ENCODE data around the gene DENND1A.
"Not testable (repeated sequence)": the region's sequence is repeated elsewhere in the genome, so short reads cannot be mapped to it uniquely, and the experiment has no call there.

Gene DENND1A

DNA sequence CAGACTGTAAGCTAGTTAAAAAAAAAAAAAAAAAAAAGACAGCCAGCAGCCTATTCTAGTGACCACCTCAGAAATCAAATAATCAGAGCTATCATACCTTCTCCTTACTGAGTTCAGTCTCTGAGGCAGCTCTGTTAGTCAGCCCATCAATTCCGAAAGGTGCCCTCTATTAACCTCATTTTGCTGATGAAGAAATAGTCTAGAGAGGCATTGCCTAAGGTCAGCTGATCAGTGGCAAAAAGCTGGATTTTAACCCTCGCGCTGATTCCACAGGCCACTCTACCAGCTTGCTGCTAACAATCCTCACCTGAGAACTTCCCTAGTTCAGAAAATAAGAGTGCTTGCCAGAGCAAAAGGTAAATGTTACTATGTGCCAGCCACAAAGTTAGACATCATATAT lies 172.0 kb downstream of the DENND1A start:
- no peak for DNase-seq

DNA sequence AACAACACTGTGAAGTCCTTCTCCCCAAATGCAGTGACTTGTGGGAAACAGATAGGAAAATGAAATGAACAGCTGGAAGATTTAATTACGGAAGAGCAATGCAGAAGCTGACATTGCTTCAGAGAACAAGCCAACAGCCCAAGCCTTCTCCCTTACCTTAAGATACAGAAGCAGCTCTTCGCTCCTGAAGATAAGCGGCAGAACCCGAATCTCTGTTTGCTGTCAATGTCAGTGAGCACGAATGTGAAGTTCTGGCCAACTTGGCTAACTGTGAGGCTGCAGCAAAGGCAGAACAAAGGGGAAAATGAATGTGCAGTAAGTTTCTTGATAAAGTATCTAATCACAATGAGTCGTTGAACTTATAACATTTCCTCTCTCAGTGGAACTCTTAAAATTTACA lies 172.4 kb downstream of the DENND1A start:
- no peak for DNase-seq

DNA sequence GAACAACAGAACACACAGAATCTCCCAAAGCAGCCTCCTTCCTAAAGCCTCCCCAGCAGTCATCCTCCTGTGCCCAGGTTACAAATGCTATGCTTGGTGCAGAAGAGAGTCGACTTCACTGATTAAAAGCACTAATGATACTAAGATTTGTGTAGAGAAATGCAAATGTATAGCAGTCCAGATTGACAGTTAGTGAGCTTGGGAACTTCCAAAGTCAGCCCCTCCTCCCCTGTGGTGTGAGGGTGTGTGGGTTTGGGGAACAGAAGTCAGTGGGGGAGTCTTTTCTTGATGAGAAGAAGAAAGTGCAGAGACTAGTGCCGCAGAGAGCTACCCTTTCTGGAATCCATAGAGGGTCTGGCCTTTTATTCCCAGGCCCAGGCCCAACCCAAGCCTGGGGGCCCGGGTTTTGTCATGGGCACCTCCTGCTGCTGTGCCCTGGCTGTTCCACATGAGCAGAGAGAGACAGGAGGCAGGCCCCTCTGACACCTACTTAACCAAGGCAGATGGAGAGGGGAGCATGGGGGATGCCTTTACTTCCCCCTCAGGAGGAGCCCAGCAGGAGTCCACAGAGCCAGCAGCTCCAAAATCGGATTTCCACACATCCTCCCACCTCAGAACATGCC lies 173.3 kb downstream of the DENND1A start:
- no peak for DNase-seq

DNA sequence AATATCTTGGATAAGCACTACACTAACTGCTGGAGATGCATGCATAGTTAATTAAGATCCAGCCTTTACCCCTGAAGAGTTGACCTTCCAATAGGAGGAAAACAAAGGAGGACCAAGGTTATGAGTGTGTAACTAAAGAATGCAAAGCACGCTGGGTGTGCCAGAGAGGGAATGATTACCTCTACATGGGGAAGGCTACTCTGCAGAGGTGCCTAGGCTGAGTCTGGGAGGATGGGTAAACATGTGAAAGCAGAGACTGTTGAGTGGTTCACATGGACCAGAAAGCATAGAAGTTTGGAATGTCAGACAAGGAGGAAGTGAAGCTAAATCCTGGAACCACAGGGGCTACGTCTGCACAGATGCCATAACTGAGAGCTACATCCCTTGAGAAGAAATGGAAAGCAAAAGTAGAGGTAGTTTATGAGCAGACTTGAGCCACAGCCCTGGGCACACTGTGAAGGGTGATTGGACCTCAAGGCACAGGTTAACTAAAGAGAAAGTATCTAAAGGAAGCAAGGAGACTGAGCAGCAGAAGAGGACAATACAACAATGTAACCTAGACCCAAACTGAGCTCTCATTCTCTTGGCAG lies 176.2 kb downstream of the DENND1A start:
- DNase-seq, result no peak

DNA sequence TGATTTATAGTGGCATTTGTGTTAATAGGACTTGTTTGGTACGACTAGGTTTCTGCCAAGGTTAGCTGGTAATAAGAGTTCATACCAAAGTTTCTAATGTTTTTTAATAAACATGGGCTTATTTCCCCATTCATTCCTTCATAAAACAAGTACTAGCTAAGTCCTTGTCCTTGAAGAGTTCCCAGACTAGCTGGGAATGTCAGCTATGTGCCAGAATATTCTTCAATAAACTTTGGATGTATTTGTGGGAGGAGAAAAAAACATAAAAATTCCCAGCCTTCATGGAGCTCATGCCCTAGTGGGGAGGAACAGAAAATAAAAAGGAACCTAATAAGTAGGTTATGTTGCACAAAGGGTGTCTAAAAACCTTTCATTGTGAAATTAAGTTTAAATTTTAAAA lies 176.9 kb downstream of the DENND1A start:
- no peak for DNase-seq

DNA sequence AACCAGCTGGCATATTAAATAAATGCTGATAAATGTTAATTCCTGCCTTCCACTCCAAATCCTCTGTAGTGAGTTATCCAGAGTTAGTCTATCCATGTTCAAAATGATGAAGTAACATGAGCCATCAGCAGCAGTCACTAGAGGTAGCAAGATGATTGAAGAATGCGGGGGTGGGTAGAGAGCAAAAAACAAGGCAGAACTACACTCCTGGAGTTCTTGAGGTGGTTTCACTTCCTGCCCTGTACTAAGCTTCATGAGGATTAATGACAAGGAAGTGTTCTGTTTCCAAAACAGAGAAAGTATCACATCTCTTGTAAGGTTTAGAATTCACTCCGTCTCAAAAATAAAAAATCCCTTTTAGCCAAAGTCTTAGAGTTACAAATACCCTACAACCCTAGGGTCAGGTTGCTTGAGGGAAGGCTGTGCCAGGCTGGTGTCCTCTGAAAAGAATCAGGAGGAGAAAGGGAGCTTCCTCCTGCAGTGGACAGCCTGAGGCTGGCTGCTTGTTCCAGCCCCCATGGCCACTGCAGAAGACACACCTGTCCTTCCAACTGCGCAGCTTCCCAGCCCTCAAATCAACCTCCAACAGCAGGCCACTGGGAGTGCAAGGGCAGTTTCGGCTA lies 180.2 kb downstream of the DENND1A start:
- no peak for DNase-seq

DNA sequence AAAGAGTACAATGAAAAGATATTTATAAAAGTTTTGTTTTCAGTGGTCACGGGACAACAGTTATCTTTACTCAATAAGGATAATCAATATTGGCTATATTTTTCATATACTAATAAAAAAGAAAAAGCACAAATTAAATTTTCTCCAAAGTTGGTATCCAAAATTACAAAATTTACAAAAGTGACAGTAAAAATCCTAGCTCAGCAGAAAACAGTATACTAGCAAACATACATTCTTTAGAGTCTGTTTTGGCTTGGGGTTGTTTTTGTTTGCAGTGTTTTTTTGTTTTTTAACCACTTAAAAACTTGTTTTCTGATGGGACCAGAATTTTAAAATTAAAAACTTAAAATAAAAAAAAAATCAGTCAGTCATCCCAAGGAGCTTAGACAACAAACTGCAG lies 183.2 kb downstream of the DENND1A start:
- DNase-seq, result no peak

DNA sequence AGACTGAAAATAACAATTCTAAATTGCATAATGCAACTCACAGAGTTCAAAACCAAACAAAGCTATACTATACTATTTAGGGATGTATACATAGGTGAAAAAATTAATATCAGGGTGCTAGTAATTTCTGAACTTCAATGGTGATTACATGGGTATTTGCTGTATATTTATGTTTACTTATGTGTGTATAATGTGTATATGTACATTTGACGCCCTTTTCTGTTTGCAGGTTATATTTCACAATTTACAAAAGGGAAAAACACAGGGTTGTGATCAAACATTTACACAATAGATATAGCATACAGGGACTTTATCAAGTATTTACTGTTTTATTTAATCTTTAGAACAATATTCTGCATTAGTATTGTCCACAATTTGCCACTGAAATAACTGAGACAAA lies 184.0 kb downstream of the DENND1A start:
- DNase-seq, result no peak

DNA sequence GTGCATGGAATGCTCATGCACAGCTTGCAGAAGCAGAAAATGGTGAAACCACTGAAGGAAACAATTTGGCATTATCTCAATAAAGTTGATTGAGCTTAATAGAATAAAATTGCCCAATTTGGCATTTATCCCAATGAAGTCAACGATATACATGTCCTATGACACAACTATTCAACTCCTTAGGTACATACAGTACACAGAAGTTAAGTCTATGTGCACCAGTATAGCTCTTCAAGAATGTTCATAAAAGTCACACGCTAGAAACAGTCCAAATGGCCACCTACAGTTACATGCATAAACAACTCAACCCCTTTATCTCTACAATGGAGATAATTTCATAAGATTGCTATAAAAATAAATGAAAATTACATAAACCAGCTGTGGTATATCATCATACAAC lies 184.5 kb downstream of the DENND1A start:
- no peak for DNase-seq

DNA sequence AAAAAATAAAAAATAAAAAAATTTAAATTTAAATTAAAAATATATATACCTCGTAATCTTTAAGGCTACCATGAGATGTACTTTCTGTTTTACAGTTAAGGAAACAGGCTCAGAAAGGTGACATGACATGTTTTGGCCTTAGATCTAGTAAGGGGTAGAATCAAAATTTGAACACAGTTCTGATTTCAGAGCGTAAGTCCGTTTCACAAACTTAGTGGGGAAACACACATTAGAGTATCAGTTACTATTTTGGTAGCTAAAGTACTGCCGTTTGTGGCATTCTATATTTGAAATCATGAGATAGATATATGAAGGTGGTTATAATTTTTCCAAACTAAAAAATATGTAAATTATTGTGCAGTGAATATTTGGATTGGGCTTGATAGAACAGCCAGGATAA lies 186.2 kb downstream of the DENND1A start:
- DNase-seq, result no peak

DNA sequence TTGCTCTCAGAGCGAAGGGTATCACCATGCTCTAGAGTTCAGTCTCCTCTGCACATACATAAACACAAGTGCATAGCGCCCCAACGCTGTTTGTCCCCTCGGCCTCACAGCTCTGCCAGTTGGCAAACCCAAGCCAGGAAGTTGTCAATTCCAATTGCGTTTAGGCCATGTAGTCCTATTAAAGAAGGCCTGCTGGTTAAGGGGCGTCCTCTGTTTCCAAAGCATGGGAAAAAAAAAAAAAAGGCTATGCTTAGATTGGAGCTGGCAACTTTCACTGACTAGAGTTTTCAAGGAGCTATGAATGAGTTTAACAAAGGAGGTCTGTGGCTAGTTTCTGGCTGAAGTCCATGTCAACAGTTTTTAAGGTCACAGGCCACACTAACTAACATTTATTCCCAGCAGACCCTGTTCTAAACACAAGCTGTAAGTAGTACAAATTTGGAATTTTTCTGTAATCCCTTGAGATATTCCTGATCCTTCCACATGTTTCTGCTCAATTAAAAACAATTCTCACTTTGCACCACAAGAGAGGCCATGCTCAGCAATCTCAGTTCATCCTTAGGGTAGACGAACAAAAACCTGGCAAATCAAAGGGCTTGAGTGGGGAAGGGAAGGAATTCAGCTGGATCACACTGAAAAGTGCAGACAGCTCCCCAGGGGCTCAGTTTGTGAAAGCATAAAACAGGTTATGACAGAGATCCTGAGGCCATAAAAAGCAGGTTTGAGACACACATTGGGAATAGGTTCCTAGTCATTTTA lies 187.7 kb downstream of the DENND1A start:
- DNase-seq, result peak; percentile 69

DNA sequence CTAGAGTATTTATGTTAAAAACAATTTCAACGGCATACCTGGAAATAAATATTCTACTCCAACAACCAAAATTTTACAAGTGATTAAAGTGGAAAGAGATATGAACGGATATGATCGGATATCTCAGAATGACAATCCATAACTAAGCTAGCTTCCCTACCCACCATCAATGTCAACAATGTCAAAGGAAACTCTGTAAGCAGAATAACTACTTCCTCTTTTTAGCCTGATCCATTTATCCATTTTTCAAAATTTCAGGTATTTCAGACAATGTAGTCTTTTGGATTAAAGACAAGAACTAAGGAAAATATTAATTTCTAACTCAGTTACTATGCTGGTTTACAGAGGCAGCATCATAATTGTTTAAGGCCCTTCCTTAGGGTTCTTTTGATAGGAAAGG lies 188.7 kb downstream of the DENND1A start:
- no peak for DNase-seq

DNA sequence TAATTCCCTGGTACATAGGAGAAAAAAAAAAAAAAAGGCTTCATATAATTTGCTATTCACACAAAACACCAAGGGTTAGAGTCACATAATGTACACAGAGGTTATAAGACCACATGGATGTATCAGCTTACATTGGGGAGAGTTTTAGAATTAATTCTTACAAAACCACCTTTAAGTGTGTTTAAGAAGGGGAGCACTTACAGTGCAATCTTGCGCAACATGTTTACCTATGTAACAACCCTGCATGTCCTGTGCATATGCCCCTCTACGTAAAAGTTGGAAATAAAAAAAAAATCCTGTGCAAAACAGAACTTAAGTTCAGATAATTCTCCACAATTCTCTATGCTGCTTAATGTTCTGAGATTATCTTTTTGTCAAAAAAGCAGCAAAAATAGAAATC lies 190.0 kb downstream of the DENND1A start:
- DNase-seq, result no peak

DNA sequence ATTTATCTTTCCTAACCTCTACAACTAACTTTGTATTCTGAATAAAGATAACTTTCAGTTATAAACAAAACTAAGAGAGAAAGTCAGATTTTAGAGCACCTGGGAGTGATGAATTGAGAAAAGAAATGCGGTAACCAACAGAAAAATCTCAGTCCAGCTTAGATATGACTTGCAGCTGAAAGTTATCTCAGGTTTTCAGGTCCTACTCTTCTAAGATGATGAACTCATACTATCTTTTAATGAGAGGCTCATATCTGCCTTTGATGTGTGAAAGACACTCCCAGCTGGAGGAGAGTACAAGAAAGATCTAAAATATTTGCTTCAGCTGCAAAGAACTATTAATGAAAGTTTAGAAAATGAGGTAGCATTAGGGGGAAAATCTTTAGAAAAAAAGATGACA lies 190.5 kb downstream of the DENND1A start:
- no peak for DNase-seq

DNA sequence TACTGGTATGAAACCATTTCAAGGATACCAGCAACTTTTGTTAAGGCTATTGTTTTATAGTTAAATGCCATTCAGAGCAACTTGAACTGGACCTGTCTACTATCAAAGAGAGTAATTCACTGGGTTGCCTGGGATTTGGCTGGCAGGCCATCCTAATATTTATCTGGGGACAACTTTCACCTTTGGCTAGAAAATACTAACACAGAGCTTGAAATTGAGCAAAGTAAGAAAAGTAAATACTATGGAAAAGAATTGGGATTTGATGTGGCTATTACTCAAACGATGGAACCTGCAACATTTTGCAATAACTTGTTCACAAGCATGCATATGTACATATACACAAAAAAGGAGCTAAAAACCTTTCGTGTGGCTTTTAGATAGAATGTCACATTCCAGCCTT lies 191.3 kb downstream of the DENND1A start:
- DNase-seq, result no peak

DNA sequence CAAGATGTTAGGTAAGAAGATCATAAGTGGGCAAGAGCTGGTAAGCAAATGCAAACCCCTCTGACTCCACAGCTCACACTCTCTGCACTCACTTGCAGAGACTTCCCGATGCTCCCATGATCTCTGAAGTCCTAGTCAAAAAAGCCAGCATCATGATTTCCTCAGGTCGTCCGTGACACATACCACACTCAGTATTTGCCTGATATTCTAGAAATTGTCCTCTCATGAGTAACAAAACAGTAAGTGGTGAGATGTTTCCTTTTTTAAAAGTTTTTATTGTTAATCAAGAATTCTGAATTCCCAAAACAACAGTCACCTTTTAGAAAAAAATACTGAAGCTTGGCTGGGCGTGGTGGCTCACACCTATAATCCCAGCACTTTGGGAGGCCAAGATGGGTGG lies 194.6 kb downstream of the DENND1A start:
- DNase-seq, result no peak

DNA sequence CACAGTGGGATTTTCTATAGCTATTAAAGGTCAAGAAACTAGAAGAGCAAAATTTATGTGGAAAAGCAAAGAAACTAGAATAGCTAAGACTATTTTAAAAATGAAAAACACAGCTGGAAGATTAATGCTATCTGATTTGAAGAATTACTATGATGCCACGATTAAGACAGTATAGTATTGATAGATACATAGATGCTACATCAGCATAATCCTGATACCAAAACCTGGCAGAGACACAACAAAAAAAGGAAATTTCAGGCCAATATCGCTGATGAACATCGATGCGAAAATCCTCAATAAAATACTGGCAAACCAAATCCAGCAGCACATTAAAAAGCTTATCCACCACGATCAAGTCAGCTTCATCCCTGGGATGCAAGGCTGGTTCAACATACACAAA lies 201.4 kb downstream of the DENND1A start:
- not testable (repeated sequence) for DNase-seq

DNA sequence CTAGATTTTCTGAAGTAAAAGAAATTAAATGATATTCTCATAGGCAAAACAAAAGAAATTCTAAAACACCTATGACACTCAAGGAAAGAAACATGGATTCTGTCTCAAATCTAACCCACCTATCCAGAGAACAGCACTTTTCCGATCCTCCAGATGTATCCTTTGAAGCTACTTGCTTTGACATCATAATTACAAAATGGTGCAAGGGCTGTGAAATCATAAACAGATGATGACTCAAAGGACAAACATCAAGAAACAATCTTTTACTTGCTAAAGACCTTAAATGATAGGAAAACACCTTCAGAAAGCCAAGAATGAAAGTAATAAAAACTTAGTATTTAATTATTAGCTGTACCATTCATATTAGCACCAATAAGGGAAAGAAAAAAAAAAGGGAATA lies 202.6 kb downstream of the DENND1A start:
- DNase-seq, result no peak

DNA sequence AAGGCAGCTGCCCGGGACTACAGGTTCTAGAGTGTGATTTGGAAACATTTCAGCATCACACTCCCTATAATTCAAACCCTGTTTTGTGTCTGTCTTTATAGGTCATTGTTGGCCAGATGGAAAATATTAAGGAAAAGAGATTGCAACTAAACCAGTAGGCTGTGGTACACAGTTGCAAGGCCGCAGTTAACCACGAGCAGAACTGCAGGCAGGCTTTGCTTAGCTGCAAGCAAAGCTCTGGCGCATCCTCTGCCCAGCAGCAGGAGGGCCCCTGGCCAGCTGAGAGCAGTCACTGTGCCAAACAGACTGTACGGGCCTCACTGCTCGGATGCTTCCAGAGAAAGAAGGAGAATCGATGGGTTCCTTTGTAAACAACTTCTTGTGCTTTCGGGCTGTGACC lies 204.5 kb downstream of the DENND1A start:
- DNase-seq, result peak; percentile 53

DNA sequence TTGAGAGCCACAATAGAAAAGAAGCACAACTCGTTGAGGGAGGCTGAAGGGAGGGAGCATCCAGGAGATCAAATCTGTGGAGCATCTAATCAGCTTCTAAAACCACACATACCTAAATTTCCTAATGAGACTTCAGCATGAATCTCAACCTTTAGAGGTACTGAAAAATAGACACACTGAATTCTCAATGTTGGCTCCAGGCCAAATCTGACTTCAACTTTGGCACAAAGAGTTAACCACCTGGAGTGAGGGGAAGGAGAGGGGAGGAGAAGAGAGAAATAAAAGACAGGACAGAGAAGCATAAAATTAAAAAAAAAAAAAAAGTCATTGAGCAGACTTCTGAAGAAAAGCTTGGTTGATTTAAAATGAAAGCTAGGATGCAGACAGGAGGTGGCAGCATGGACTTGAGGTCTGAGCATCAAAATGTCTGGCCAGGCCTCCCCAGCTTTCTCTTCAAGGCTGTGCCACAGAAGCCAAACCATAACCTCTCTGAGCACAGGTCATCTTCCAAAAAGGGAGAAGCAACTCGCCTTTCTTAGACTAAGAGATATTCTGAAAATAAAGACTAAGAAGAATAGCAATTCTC lies 205.6 kb downstream of the DENND1A start:
- DNase-seq, result no peak

DNA sequence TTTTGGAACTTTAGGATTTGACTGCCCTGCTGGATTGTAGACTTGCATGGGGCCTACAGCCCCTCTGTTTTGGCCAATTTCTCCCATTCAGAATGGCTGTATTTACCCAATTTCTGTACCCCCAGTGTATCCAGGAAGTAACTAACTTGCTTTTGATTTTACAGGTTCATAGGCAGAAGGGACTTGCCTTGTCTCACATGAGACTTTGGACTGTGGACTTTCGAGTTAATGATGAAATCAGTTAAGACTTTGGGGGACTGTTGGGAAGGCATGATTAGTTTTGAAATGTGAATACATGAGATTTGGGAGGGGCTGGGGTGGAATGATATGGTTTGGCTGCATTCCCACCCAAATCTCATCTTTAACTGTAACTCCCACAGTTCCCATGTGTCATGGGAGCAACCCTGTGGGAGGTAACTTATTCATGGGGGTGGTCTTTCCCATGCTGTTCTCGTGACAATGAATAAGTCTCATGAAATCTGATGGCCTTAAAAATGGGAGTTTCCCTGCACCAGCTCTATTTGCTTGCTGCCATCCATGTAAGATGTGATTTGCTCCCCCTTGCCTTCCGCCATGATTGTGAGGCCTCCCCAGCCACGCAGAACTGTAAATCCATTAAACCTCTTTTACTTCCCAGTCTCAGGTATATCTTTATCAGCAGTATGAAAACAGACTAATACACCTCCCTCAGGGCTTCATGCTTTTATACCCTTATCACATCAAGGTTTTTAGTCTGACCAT lies 206.6 kb downstream of the DENND1A start:
- no peak for DNase-seq

DNA sequence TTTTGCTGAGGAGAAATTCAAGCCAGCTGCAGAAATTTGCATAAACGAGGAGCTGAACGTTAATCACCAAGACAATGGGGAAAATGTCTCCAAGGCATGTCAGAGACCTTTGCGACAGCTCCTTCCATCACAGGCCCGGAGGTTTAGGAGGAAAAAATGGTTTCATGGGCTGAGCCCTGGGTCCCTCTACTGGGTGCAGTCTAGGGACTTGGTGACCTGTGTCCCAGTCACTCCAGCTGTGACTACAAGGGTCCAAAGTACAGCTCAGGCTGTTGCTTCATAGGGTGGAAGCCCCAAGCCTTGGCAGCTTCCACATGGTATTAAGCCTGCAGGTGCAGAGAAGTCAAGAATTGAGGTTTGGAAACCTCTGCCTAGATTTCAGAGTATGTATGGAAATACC lies 207.5 kb downstream of the DENND1A start:
- DNase-seq, result no peak

DNA sequence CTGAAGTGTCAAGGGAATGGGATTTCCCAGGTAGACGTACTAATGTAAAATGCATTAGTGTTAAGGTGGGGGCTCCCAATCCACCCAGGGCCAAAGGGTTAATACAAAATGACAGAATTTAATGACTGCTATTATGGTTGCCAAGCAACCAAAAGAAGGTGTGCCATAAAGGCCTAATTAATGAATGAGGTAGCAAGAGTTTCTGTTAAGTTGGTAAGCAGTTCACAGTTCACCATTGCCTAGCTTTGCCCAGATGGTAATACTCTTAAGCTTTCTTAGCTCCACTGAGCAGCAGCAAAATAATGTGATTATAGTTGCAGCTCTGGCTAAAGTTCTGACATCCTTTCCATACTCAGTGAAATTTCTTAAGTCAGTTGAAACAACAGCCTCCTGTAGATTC lies 211.7 kb downstream of the DENND1A start:
- DNase-seq, result no peak

Measured in right hindlimb (tissue), 1 donor.